PC-3 (cell line): ENCODE measurements around the gene LALBA. TPM values are rescaled to one million over a fixed set of nuclear protein-coding genes. Genes with fewer than 3 reads are reported as not detected.

Experiments used
- ATAC-seq: fragments of 200-7000 bp; cut with Tn5 transposase; 2 replicates; pipeline ENCODE4 v1.9.1; 2020; ENCODE audit warnings: mild to moderate bottlenecking, moderate library complexity
- BruUV-seq: library from RNA; stranded (reverse); fragments of 400-500 nt; replicated peaks from 2 replicates; lab custom pipeline; 2021; lab: Mats Ljungman, UMichigan
- CTCF ChIA-PET: fragments of 300-600 bp; sonication (Branson Sonifier 250); formaldehyde crosslinking; loops from one replicate; lab custom pipeline; 2022; ENCODE audit warnings: antibody characterized with exemption; lab: Charles Lee
- POLR2A ChIA-PET: fragments of 300-600 bp; sonication (Branson Sonifier 250); formaldehyde crosslinking; loops from one replicate; lab custom pipeline; 2022; ENCODE audit warnings: antibody characterized with exemption; ENCODE audit not compliant: unreplicated experiment; lab: Charles Lee
- DNase-seq: peaks from one replicate; pipeline ENCODE4 v3.0.0-alpha.2; 2015
- H2AFZ ChIP-seq: fragments of 300-600 bp; sonication (generic); 2 replicates; pipeline ENCODE4 v1.6.0; 2016; ENCODE audit warnings: antibody characterized with exemption, low read length
- H3F3A ChIP-seq: fragments of 300-600 bp; sonication (generic); one replicate; pipeline ENCODE4 v1.6.0; 2017; ENCODE audit warnings: antibody characterized with exemption, low read length, control low read depth, mild to moderate bottlenecking; ENCODE audit not compliant: unreplicated experiment
- H3K27ac ChIP-seq: fragments of 300-600 bp; sonication (generic); 2 replicates; pipeline ENCODE4 v1.5.1; 2016; ENCODE audit warnings: mild to moderate bottlenecking, low read length
- H3K27me3 ChIP-seq: fragments of 300-600 bp; sonication (generic); 2 replicates; pipeline ENCODE4 v1.6.1; 2016; ENCODE audit warnings: low read length, mixed read lengths
- H3K36me3 ChIP-seq: fragments of 300-600 bp; sonication (generic); 2 replicates; pipeline ENCODE4 v1.6.1; 2016; ENCODE audit warnings: low read depth, mixed run types, low read length, mixed read lengths
- H3K4me1 ChIP-seq: fragments of 300-600 bp; sonication (generic); 2 replicates; pipeline ENCODE4 v1.5.1; 2016; ENCODE audit warnings: low read length; ENCODE audit not compliant: insufficient read depth
- H3K4me2 ChIP-seq: fragments of 300-600 bp; sonication (generic); 2 replicates; pipeline ENCODE4 v1.6.0; 2016; ENCODE audit warnings: low read length
- H3K4me3 ChIP-seq: fragments of 300-600 bp; sonication (generic); 2 replicates; pipeline ENCODE4 v1.5.1; 2016; ENCODE audit warnings: mild to moderate bottlenecking, low read length, mixed read lengths
- H3K79me2 ChIP-seq: fragments of 300-600 bp; sonication (generic); 2 replicates; pipeline ENCODE4 v1.6.1; 2017; ENCODE audit warnings: low read length, mixed read lengths
- H3K9ac ChIP-seq: fragments of 300-600 bp; sonication (generic); 2 replicates; pipeline ENCODE4 v1.6.0; 2016; ENCODE audit warnings: mild to moderate bottlenecking, low read length
- H3K9me2 ChIP-seq: fragments of 300-600 bp; sonication (generic); replicated peaks from 2 replicates; pipeline ENCODE4 v1.6.1; 2016; ENCODE audit warnings: mixed run types, low read length, mixed read lengths
- H3K9me3 ChIP-seq: fragments of 300-600 bp; sonication (generic); 2 replicates; pipeline ENCODE4 v1.6.1; 2016; ENCODE audit warnings: low read length, mixed read lengths
- H4K20me1 ChIP-seq: fragments of 300-600 bp; sonication (generic); 2 replicates; pipeline ENCODE4 v1.6.1; 2016; ENCODE audit warnings: low read length, mixed read lengths
- CTCF ChIP-seq: fragments of 300-600 bp; sonication (generic); conservative IDR thresholded peaks from 2 replicates; pipeline ENCODE4 v1.5.1; 2017; ENCODE audit warnings: antibody characterized with exemption, low read depth, mild to moderate bottlenecking, low read length
- EZH2 ChIP-seq: fragments of 300-600 bp; sonication (generic); IDR thresholded peaks from one replicate; pipeline ENCODE4 v1.6.1; 2017; ENCODE audit warnings: antibody characterized with exemption, mild to moderate bottlenecking, low read length; ENCODE audit not compliant: unreplicated experiment
- EZH2phosphoT487 ChIP-seq: fragments of 300-600 bp; sonication (generic); IDR thresholded peaks from 2 replicates; pipeline ENCODE4 v1.6.1; 2018; ENCODE audit warnings: mild to moderate bottlenecking, antibody characterized with exemption, low read length, borderline replicate concordance
- intact Hi-C: fragments of 100-400 bp; cut with micrococcal nuclease; formaldehyde crosslinking; loops from 2 replicates; pipeline ENCODE4 v1.9.0; 2023
- total RNA-seq: library from RNA; depleted of rRNA; stranded (reverse); fragments of >200 nt; gene quantifications from 2 replicates; pipeline ENCODE4 v1.2.3, GENCODE V29; 2014

Gene LALBA
- total RNA-seq, 1 experiment from 2014 or later, result not detected

- no TSS peak for BruUV-seq
- H3K4me1 ChIP-seq, result no peaks in the 10 kb centered on the region
- H3K27me3 ChIP-seq, result peaks cover 42% of the 10 kb centered on the region
- DNase-seq, result no peak
- CTCF ChIA-PET, result no interaction called here
- no peaks in the 10 kb centered on the region for H3K9me3 ChIP-seq
- TF ChIP-seq CTCF, result no peak
- TF ChIP-seq EZH2phosphoT487, result no peak
- TF ChIP-seq EZH2, result no peak
- H3K9ac ChIP-seq, result no peak overlapping the region
- intact Hi-C loops, result no loop called here
- H3K4me3 ChIP-seq, result no peak overlapping the region
- no peak for ATAC-seq
- no peak overlapping the region for H3K4me2 ChIP-seq
- no peak overlapping the region for H2AFZ ChIP-seq
- H3F3A ChIP-seq, result no peaks in the 10 kb centered on the region
- H3K27ac ChIP-seq, result no peak overlapping the region
- no peaks in the 10 kb centered on the region for H3K36me3 ChIP-seq
- no peaks in the 10 kb centered on the region for H3K9me2 ChIP-seq
- H4K20me1 ChIP-seq, result no peaks in the 10 kb centered on the region
- H3K79me2 ChIP-seq, result no peaks in the 10 kb centered on the region
- POLR2A ChIA-PET, result no interaction called here
Measured at GRCh38 chr12:48572326-48572725, 2.5 kb upstream of the LALBA start.

- no peaks in the 10 kb centered on the region for H3K4me1 ChIP-seq
- H3K79me2 ChIP-seq, result no peaks in the 10 kb centered on the region
- no peaks in the 10 kb centered on the region for H3K9me2 ChIP-seq
- no peaks in the 10 kb centered on the region for H3F3A ChIP-seq
- no peak overlapping the region for H3K4me3 ChIP-seq
- peaks cover 76% of the 10 kb centered on the region for H3K27me3 ChIP-seq
- no peak overlapping the region for H3K27ac ChIP-seq
- CTCF ChIA-PET, result no interaction called here
- POLR2A ChIA-PET, result no interaction called here
- no peaks in the 10 kb centered on the region for H4K20me1 ChIP-seq
- no peak overlapping the region for H2AFZ ChIP-seq
- H3K36me3 ChIP-seq, result no peaks in the 10 kb centered on the region
- no peaks in the 10 kb centered on the region for H3K9me3 ChIP-seq
- BruUV-seq, result no TSS peak
- intact Hi-C loops, result no loop called here
- DNase-seq, result no peak
- TF ChIP-seq EZH2phosphoT487, result no peak
- no peak for TF ChIP-seq CTCF
- TF ChIP-seq EZH2, result no peak
- H3K9ac ChIP-seq, result no peak overlapping the region
- H3K4me2 ChIP-seq, result no peak overlapping the region
- no peak for ATAC-seq
Measured at GRCh38 chr12:48567731-48568130, 2.1 kb downstream of the LALBA start.

- H3K9me2 ChIP-seq, result no peaks in the 10 kb centered on the region
- POLR2A ChIA-PET, result no interaction called here
- H2AFZ ChIP-seq, result no peak overlapping the region
- H3K4me3 ChIP-seq, result no peak overlapping the region
- no peaks in the 10 kb centered on the region for H4K20me1 ChIP-seq
- no peak overlapping the region for H3K27ac ChIP-seq
- no peak for TF ChIP-seq EZH2phosphoT487
- no peak for TF ChIP-seq EZH2
- no peak for TF ChIP-seq CTCF
- no peaks in the 10 kb centered on the region for H3F3A ChIP-seq
- H3K9me3 ChIP-seq, result no peaks in the 10 kb centered on the region
- no TSS peak for BruUV-seq
- H3K79me2 ChIP-seq, result no peaks in the 10 kb centered on the region
- H3K27me3 ChIP-seq, result peaks cover 70% of the 10 kb centered on the region
- no peak overlapping the region for H3K4me2 ChIP-seq
- intact Hi-C loops, result no loop called here
- ATAC-seq, result no peak
- no peak for DNase-seq
- H3K4me1 ChIP-seq, result no peaks in the 10 kb centered on the region
- CTCF ChIA-PET, result interaction anchor here (0.6 kb wide), 1 partner anchor 369 kb away, joined by 5 read pairs; no protein-coding TSS in a partner anchor
- H3K9ac ChIP-seq, result no peak overlapping the region
- H3K36me3 ChIP-seq, result no peaks in the 10 kb centered on the region
Measured at GRCh38 chr12:48557919-48558318, 11.9 kb downstream of the LALBA start.
